ENCODE data around the gene MSANTD2. TPM values are rescaled to one million over a fixed set of nuclear protein-coding genes. Genes with fewer than 3 reads are reported as not detected.

The MSANTD2 gene
- total RNA-seq, 1 donor from 2014 or later: 9.8 TPM

- TF ChIP-seq POLR2AphosphoS5 (IDR thresholded peaks at IDR 0.05; ENCODE audit: insufficient read depth in 1 of 2, low read depth in 1 of 2) (no peak), CTCF (IDR thresholded peaks at IDR 0.05) (no peak), POLR2A (IDR thresholded peaks at IDR 0.05) (no peak)
- intact Hi-C loops (cut with DNase I): no loop called here
- H3K4me1 ChIP-seq: peaks cover 7% of the 10 kb centered on the region
- no peaks in the 10 kb centered on the region for H3K27me3 ChIP-seq
- no peak for DNase-seq (ENCODE audit: extremely low spot score in 2 of 2)
- no peak overlapping the region for H3K27ac ChIP-seq
- no peaks in the 10 kb centered on the region for H3K9me3 ChIP-seq
- H3K4me3 ChIP-seq: no peak overlapping the region
- no peaks in the 10 kb centered on the region for H3K36me3 ChIP-seq
Measured at GRCh38 chr11:124729571-124729970, 70.6 kb downstream of the MSANTD2 start.

- Histone ChIP-seq H3K27ac (no peak overlapping the region), H3K27me3 (no peaks in the 10 kb centered on the region), H3K9me3 (no peaks in the 10 kb centered on the region), H3K4me3 (no peak overlapping the region), H3K4me1 (peaks cover 7% of the 10 kb centered on the region), H3K36me3 (no peaks in the 10 kb centered on the region)
- TF ChIP-seq CTCF (IDR thresholded peaks at IDR 0.05) (no peak), POLR2A (IDR thresholded peaks at IDR 0.05) (no peak), POLR2AphosphoS5 (IDR thresholded peaks at IDR 0.05; ENCODE audit: insufficient read depth in 1 of 2, low read depth in 1 of 2) (no peak)
- intact Hi-C loops (cut with DNase I): no loop called here
- DNase-seq (ENCODE audit: extremely low spot score in 2 of 2): no peak
Measured at GRCh38 chr11:124728134-124728533, 72.1 kb downstream of the MSANTD2 start.

- Histone ChIP-seq H3K9me3 (no peaks in the 10 kb centered on the region), H3K27ac (no peak overlapping the region), H3K4me1 (peaks cover 7% of the 10 kb centered on the region), H3K4me3 (no peak overlapping the region), H3K36me3 (no peaks in the 10 kb centered on the region), H3K27me3 (no peaks in the 10 kb centered on the region)
- no peak for DNase-seq (ENCODE audit: extremely low spot score in 2 of 2)
- intact Hi-C loops (cut with DNase I): no loop called here
- TF ChIP-seq CTCF (IDR thresholded peaks at IDR 0.05): no peak
- TF ChIP-seq POLR2A (IDR thresholded peaks at IDR 0.05): no peak
- TF ChIP-seq POLR2AphosphoS5 (IDR thresholded peaks at IDR 0.05; ENCODE audit: insufficient read depth in 1 of 2, low read depth in 1 of 2): no peak
Measured at GRCh38 chr11:124727474-124727873, 72.7 kb downstream of the MSANTD2 start.

GRCh38 chr11:124725719-124726105 lies 74.5 kb downstream of the MSANTD2 start:
- no peak overlapping the region for H3K4me3 ChIP-seq
- TF ChIP-seq POLR2A (IDR thresholded peaks at IDR 0.05) (no peak), CTCF (IDR thresholded peaks at IDR 0.05) (no peak), POLR2AphosphoS5 (IDR thresholded peaks at IDR 0.05; ENCODE audit: insufficient read depth in 1 of 2, low read depth in 1 of 2) (no peak)
- no peaks in the 10 kb centered on the region for H3K9me3 ChIP-seq
- H3K4me1 ChIP-seq: peaks cover 7% of the 10 kb centered on the region
- DNase-seq (ENCODE audit: extremely low spot score in 2 of 2): no peak
- no peaks in the 10 kb centered on the region for H3K27me3 ChIP-seq
- H3K36me3 ChIP-seq: no peaks in the 10 kb centered on the region
- intact Hi-C loops (cut with DNase I): no loop called here
- no peak overlapping the region for H3K27ac ChIP-seq

GRCh38 chr11:124724979-124725718 lies 75.1 kb downstream of the MSANTD2 start:
- Histone ChIP-seq H3K36me3 (no peaks in the 10 kb centered on the region), H3K4me1 (peaks cover 7% of the 10 kb centered on the region), H3K27me3 (no peaks in the 10 kb centered on the region), H3K9me3 (no peaks in the 10 kb centered on the region), H3K4me3 (no peak overlapping the region), H3K27ac (no peak overlapping the region)
- intact Hi-C loops (cut with DNase I): no loop called here
- TF ChIP-seq CTCF (IDR thresholded peaks at IDR 0.05) (no peak), POLR2A (IDR thresholded peaks at IDR 0.05) (no peak), POLR2AphosphoS5 (IDR thresholded peaks at IDR 0.05; ENCODE audit: insufficient read depth in 1 of 2, low read depth in 1 of 2) (no peak)
- DNase-seq (ENCODE audit: extremely low spot score in 2 of 2): no peak
